Activated B cell treated with CpG ODN at 0.5 μM for 24 hours (primary cell): ENCODE data around the gene FAM193A. TPM values are rescaled to one million over a fixed set of nuclear protein-coding genes. Genes with fewer than 3 reads are reported as not detected.

Source experiments
- ATAC-seq: fragments of 200-7000 bp; cut with Tn5 transposase; one replicate; pipeline ENCODE4 v1.10.0; 2021; ENCODE audit warnings: low read depth, mild to moderate bottlenecking, moderate library complexity
- CTCF ChIA-PET: fragments of 350-600 bp; sonication (Branson Sonifier 250); formaldehyde crosslinking; loops from one replicate; lab custom pipeline; 2021; ENCODE audit warnings: antibody characterized with exemption; lab: Charles Lee
- POLR2A ChIA-PET: fragments of 350-600 bp; sonication (Branson Sonifier 250); formaldehyde crosslinking; loops from one replicate; lab custom pipeline; 2021; ENCODE audit warnings: antibody characterized with exemption; lab: Charles Lee
- DNase-seq: peaks from one replicate; pipeline ENCODE4 v3.0.0; 2022
- H3K27ac Mint-ChIP-seq: one replicate; pipeline ENCODE4 v1.8.0; 2020; ENCODE audit warnings: mixed read lengths
- H3K27me3 Mint-ChIP-seq: one replicate; pipeline ENCODE4 v1.8.0; 2021; ENCODE audit warnings: mixed read lengths
- H3K36me3 Mint-ChIP-seq: one replicate; pipeline ENCODE4 v1.8.0; 2021; ENCODE audit warnings: low read depth, mixed read lengths
- H3K4me1 Mint-ChIP-seq: one replicate; pipeline ENCODE4 v1.8.0; 2021; ENCODE audit warnings: mixed read lengths
- H3K4me3 Mint-ChIP-seq: one replicate; pipeline ENCODE4 v1.8.0; 2020; ENCODE audit warnings: mild to moderate bottlenecking, mixed read lengths
- H3K9me3 Mint-ChIP-seq: one replicate; pipeline ENCODE4 v1.8.0; 2020; ENCODE audit warnings: mixed read lengths
- CTCF ChIP-seq: fragments of 200-600 bp; IDR thresholded peaks from one replicate; pipeline ENCODE4 v1.8.0; 2022; ENCODE audit warnings: antibody characterized with exemption, mild to moderate bottlenecking
- intact Hi-C: fragments of 100-400 bp; cut with micrococcal nuclease; formaldehyde crosslinking; loops from one replicate; pipeline ENCODE4 v1.15.1; 2024
- total RNA-seq: library from RNA; stranded (reverse); gene quantifications from 2 replicates; pipeline ENCODE4 v1.2.3, GENCODE V29; 2022

Gene FAM193A
- total RNA-seq, 1 donor from 2014 or later, result 42.8 TPM

GRCh38 chr4:2741626-2742025 lies 205.2 kb downstream of the FAM193A start:
- ChIA-PET POLR2A (interaction anchor here (0.8 kb wide), 1 partner anchor 19 kb away, joined by 3 read pairs; no protein-coding TSS in a partner anchor), CTCF (no interaction called here)
- TF ChIP-seq CTCF, result no peak
- DNase-seq, result no peak
- ATAC-seq, result no peak
- no peaks in the 10 kb centered on the region for H3K27me3 Mint-ChIP-seq
- H3K27ac Mint-ChIP-seq, result peak overlapping the region; percentile 25
- peaks cover 74% of the 10 kb centered on the region for H3K36me3 Mint-ChIP-seq
- H3K4me3 Mint-ChIP-seq, result no peak overlapping the region
- intact Hi-C loops, result no loop called here
- peaks cover 26% of the 10 kb centered on the region for H3K4me1 Mint-ChIP-seq
- H3K9me3 Mint-ChIP-seq, result no peaks in the 10 kb centered on the region

- ChIA-PET POLR2A (interaction anchor here (0.6 to 0.8 kb wide), 2 partner anchors 20 to 682 kb away, joined by 3 read pairs; no protein-coding TSS in a partner anchor), CTCF (no interaction called here)
- intact Hi-C loops, result no loop called here
- Mint-ChIP-seq H3K27me3 (no peaks in the 10 kb centered on the region), H3K4me1 (peaks cover 32% of the 10 kb centered on the region), H3K9me3 (no peaks in the 10 kb centered on the region), H3K27ac (peak overlapping the region; percentile 25), H3K4me3 (no peak overlapping the region), H3K36me3 (peaks cover 78% of the 10 kb centered on the region)
- no peak for ATAC-seq
- TF ChIP-seq CTCF, result no peak
- DNase-seq, result no peak
These were observed 205.8 kb downstream of the FAM193A start for GRCh38 chr4:2742081-2742822.

- H3K36me3 Mint-ChIP-seq, result peaks cover 85% of the 10 kb centered on the region
- intact Hi-C loops, result no loop called here
These were observed 206.5 kb downstream of the FAM193A start for GRCh38 chr4:2742823-2743517.

GRCh38 chr4:2743518-2744445 lies 207.3 kb downstream of the FAM193A start:
- Mint-ChIP-seq H3K9me3 (no peaks in the 10 kb centered on the region), H3K4me1 (peaks cover 47% of the 10 kb centered on the region), H3K36me3 (peaks cover 82% of the 10 kb centered on the region), H3K27ac (peak overlapping the region; percentile 68), H3K27me3 (no peaks in the 10 kb centered on the region), H3K4me3 (no peak overlapping the region)
- ChIA-PET POLR2A (interaction anchor here (0.9 to 5.4 kb wide), 2 partner anchors 9 to 47 kb away, joined by 4 to 56 read pairs; no protein-coding TSS in a partner anchor), CTCF (no interaction called here)
- TF ChIP-seq CTCF, result no peak
- intact Hi-C loops, result no loop called here
- no peak for ATAC-seq
- no peak for DNase-seq

More at GRCh38 chr4:2742823-2743517, 206.5 kb downstream of the FAM193A start:
- CTCF ChIA-PET, result no interaction called here
- Mint-ChIP-seq H3K4me3 (no peak overlapping the region), H3K4me1 (peaks cover 39% of the 10 kb centered on the region), H3K27ac (peak overlapping the region; percentile 53), H3K27me3 (no peaks in the 10 kb centered on the region), H3K9me3 (no peaks in the 10 kb centered on the region)
- ATAC-seq, result no peak
- DNase-seq, result no peak
- POLR2A ChIA-PET, result interaction anchor here (0.6 to 0.9 kb wide), 2 partner anchors 9 to 682 kb away, joined by 3 to 4 read pairs; no protein-coding TSS in a partner anchor
- no peak for TF ChIP-seq CTCF
